Measurements from ENCODE around the gene HMX1.

DNA sequence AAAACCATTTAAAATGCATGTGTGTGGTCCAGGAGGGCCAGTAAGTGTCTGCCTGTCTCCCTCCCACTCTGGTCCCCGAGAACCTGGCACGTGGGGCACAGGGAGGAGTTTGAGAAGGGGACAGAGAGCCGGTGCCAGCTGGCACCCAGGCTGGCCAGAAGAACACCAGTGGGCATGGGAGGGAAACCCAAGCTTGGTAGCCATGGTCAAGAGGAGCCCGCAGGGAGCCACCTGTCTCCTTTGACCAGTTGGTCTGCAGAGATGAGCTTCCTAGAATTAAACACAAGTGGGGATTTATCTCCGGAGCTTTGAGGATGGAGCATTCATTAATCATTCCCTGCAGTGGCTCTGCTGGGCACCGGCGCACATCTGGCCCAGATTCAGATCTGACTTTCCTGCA lies 41.6 kb downstream of the HMX1 start:
- TF ChIP-seq, protein P1, sequence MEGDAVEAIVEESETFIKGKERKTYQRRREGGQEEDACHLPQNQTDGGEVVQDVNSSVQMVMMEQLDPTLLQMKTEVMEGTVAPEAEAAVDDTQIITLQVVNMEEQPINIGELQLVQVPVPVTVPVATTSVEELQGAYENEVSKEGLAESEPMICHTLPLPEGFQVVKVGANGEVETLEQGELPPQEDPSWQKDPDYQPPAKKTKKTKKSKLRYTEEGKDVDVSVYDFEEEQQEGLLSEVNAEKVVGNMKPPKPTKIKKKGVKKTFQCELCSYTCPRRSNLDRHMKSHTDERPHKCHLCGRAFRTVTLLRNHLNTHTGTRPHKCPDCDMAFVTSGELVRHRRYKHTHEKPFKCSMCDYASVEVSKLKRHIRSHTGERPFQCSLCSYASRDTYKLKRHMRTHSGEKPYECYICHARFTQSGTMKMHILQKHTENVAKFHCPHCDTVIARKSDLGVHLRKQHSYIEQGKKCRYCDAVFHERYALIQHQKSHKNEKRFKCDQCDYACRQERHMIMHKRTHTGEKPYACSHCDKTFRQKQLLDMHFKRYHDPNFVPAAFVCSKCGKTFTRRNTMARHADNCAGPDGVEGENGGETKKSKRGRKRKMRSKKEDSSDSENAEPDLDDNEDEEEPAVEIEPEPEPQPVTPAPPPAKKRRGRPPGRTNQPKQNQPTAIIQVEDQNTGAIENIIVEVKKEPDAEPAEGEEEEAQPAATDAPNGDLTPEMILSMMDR (conservative IDR thresholded peaks at IDR 0.05; ENCODE audit: low read length): no peak
- no peak for TF ChIP-seq EZH2phosphoT487 (IDR thresholded peaks at IDR 0.05; ENCODE audit: borderline replicate concordance, low read depth, low read length)
